NB4 (cell line): Measurements from ENCODE around the gene MTHFSD.

ENCODE experiments used
- DNase-seq: peaks from one replicate; pipeline ENCODE4 v3.0.0; 2010; ENCODE audit warnings: low read depth
- H3K4me3 ChIP-seq: one replicate; pipeline ENCODE4 v1.5.1; 2011; ENCODE audit warnings: mild to moderate bottlenecking, low read depth, low read length, moderate library complexity
- CTCF ChIP-seq: IDR thresholded peaks from one replicate; pipeline ENCODE4 v1.5.1; 2012; ENCODE audit warnings: low read depth, low read length
- MAX ChIP-seq: IDR thresholded peaks from 2 replicates; pipeline ENCODE4 v1.6.1; 2011; ENCODE audit warnings: low read depth, low read length
- MYC ChIP-seq: IDR thresholded peaks from 2 replicates; pipeline ENCODE4 v1.6.1; 2011; ENCODE audit warnings: low read depth, low read length
- POLR2A ChIP-seq: IDR thresholded peaks from 2 replicates; pipeline ENCODE4 v1.6.1; 2011; ENCODE audit warnings: mild to moderate bottlenecking; ENCODE audit not compliant: insufficient read length; ENCODE audit errors: extremely low read depth

Gene MTHFSD

GRCh38 chr16:86532526-86532815 lies 22.6 kb downstream of the MTHFSD start:
- TF ChIP-seq CTCF: no peak
- TF ChIP-seq MYC: no peak
- TF ChIP-seq MAX: no peak
- no peak for TF ChIP-seq POLR2A
- no peak overlapping the region for H3K4me3 ChIP-seq
- no peak for DNase-seq

GRCh38 chr16:86531641-86532525 lies 23.2 kb downstream of the MTHFSD start:
- no peak for TF ChIP-seq MYC
- no peak for TF ChIP-seq CTCF
- no peak for TF ChIP-seq POLR2A
- TF ChIP-seq MAX: no peak
- no peak overlapping the region for H3K4me3 ChIP-seq

GRCh38 chr16:86531191-86531545 lies 23.9 kb downstream of the MTHFSD start:
- TF ChIP-seq MYC: no peak
- no peak for TF ChIP-seq POLR2A
- TF ChIP-seq CTCF: no peak
- no peak for TF ChIP-seq MAX
- no peak for DNase-seq
- no peak overlapping the region for H3K4me3 ChIP-seq

More at GRCh38 chr16:86531641-86532525, 23.2 kb downstream of the MTHFSD start:
- DNase-seq: no peak

- TF ChIP-seq POLR2A (no peak), MYC (no peak), MAX (no peak), CTCF (no peak)
- no peak for DNase-seq
- H3K4me3 ChIP-seq: no peak overlapping the region
Observed at GRCh38 chr16:86530251-86531190, 24.5 kb downstream of the MTHFSD start.

- DNase-seq: no peak
- no peak overlapping the region for H3K4me3 ChIP-seq
- no peak for TF ChIP-seq MYC
- TF ChIP-seq CTCF: no peak
- no peak for TF ChIP-seq MAX
- TF ChIP-seq POLR2A: no peak
Observed at GRCh38 chr16:86529160-86529559, 25.9 kb downstream of the MTHFSD start.
